Measurements from ENCODE around the gene TFEB. TPM values are rescaled to one million over a fixed set of nuclear protein-coding genes. Genes with fewer than 3 reads are reported as not detected.
A peak's percentile ranks its signal among the peaks of the same experiment; 100 is the strongest.

The TFEB gene
- total RNA-seq, 1 donor from 2014 or later = 36.5 TPM

- DNase-seq = peak; percentile 9
- Histone ChIP-seq H3K4me3 (no peak overlapping the region), H3K27me3 (ENCODE audit: low read depth) (peaks cover 28% of the 10 kb centered on the region), H3K36me3 (no peaks in the 10 kb centered on the region), H3K27ac (no peak overlapping the region), H3K9me3 (no peaks in the 10 kb centered on the region), H3K4me1 (peaks cover 30% of the 10 kb centered on the region)
- no peak for ATAC-seq
- no peak for TF ChIP-seq CTCF (IDR thresholded peaks at IDR 0.05)
- intact Hi-C loops (cut with DNase I) = no loop called here
These were observed 94.0 kb downstream of the TFEB start for GRCh38 chr6:41641352-41641925.

GRCh38 chr6:41640426-41640825 lies 95.0 kb downstream of the TFEB start:
- peaks cover 28% of the 10 kb centered on the region for H3K27me3 ChIP-seq (ENCODE audit: low read depth)
- no peaks in the 10 kb centered on the region for H3K36me3 ChIP-seq
- peak; percentile 30 for DNase-seq
- no peak for TF ChIP-seq CTCF (IDR thresholded peaks at IDR 0.05)
- ATAC-seq = no peak
- no peaks in the 10 kb centered on the region for H3K9me3 ChIP-seq
- intact Hi-C loops (cut with DNase I) = no loop called here
- H3K4me3 ChIP-seq = no peak overlapping the region
- no peak overlapping the region for H3K27ac ChIP-seq
- H3K4me1 ChIP-seq = peaks cover 30% of the 10 kb centered on the region

- intact Hi-C loops (cut with DNase I) = no loop called here
- H3K27ac ChIP-seq = no peak overlapping the region
- H3K9me3 ChIP-seq = no peaks in the 10 kb centered on the region
- H3K4me3 ChIP-seq = peak overlapping the region; percentile 57
- peaks cover 28% of the 10 kb centered on the region for H3K27me3 ChIP-seq (ENCODE audit: low read depth)
- peaks cover 30% of the 10 kb centered on the region for H3K4me1 ChIP-seq
- ATAC-seq (no peak), DNase-seq (peak; percentile 36)
- no peaks in the 10 kb centered on the region for H3K36me3 ChIP-seq
- no peak for TF ChIP-seq CTCF (IDR thresholded peaks at IDR 0.05)
These were observed 95.5 kb downstream of the TFEB start for GRCh38 chr6:41639809-41640371.

GRCh38 chr6:41638935-41639808 lies 96.2 kb downstream of the TFEB start:
- peak; percentile 4 to 8 for ATAC-seq
- Histone ChIP-seq H3K4me1 (peaks cover 30% of the 10 kb centered on the region), H3K27me3 (ENCODE audit: low read depth) (peaks cover 28% of the 10 kb centered on the region), H3K27ac (peak overlapping the region; percentile 51), H3K4me3 (peak overlapping the region; percentile 57), H3K36me3 (no peaks in the 10 kb centered on the region), H3K9me3 (no peaks in the 10 kb centered on the region)
- DNase-seq = peak; percentile 40
- TF ChIP-seq CTCF (IDR thresholded peaks at IDR 0.05) = no peak
- intact Hi-C loops (cut with DNase I) = no loop called here

- H3K27me3 ChIP-seq (ENCODE audit: low read depth) = peaks cover 28% of the 10 kb centered on the region
- DNase-seq = peak; percentile 43
- peak within 1 kb of the TSS; percentile 51 for H3K27ac ChIP-seq
- intact Hi-C loops (cut with DNase I) = no loop called here
- ATAC-seq = peak; percentile 10 to 23
- H3K4me1 ChIP-seq = peaks cover 30% of the 10 kb centered on the region
- H3K36me3 ChIP-seq = no peaks in the 10 kb centered on the region
- no peaks in the 10 kb centered on the region for H3K9me3 ChIP-seq
- peak within 1 kb of the TSS; percentile 57 for H3K4me3 ChIP-seq
- TF ChIP-seq CTCF (IDR thresholded peaks at IDR 0.05) = no peak
These were observed 97.1 kb downstream of the TFEB start, which contains the start of gene MDFI for GRCh38 chr6:41638002-41638934. MDFI (plus strand) TSS chr6:41638468; CDS start chr6:41638750, 282 bp downstream.

Measured in lower lobe of right lung (tissue), 2 donors.